C4-2B (cell line): ENCODE results near the gene LRRC8C.

Experiments
- ZFX ChIP-seq: fragments of 450-650 bp; IDR thresholded peaks from 2 replicates; pipeline ENCODE4 v1.6.1; 2017
- TF ChIP-seq, protein P1 (sequence below): fragments of 450-650 bp; conservative IDR thresholded peaks from 2 replicates; pipeline ENCODE4 v1.5.1; 2017; ENCODE audit warnings: mild to moderate bottlenecking

DNA sequence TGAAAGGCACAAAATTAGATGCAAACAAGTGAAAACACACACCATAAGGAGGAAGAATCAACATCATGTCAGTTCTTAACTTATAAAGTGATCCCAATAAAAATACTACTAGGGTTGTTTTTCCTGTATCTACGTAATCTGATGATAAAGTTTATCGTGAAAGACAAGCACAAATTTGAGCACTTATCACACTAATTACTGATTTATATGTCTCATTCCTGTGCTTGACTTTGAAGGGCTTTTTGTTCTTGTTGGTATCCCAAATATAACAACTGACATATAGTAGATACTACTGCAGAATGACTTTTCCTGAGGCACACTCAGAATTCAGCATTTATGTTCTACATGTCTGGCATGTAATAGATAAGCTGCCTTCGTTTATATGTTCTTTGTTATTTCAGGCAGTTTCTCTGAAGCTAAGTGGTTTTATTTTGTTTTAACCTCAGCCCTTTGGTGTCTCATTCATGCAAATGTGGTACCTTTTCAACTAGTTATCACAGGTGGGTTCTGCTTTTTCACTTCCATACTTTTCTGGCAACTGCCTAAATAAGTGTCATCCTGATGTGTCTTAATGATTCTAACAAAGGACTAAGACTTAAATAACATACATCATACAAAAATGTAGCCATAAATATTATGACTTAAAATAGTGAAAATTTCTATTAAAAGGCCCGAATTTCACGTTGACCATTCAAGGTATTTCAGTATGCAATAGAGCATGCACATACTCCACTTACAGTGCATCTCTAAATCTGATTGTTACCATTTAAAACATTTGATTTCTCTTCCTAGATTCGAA, 73.2 kb downstream of the LRRC8C start:
- TF ChIP-seq, protein P1, sequence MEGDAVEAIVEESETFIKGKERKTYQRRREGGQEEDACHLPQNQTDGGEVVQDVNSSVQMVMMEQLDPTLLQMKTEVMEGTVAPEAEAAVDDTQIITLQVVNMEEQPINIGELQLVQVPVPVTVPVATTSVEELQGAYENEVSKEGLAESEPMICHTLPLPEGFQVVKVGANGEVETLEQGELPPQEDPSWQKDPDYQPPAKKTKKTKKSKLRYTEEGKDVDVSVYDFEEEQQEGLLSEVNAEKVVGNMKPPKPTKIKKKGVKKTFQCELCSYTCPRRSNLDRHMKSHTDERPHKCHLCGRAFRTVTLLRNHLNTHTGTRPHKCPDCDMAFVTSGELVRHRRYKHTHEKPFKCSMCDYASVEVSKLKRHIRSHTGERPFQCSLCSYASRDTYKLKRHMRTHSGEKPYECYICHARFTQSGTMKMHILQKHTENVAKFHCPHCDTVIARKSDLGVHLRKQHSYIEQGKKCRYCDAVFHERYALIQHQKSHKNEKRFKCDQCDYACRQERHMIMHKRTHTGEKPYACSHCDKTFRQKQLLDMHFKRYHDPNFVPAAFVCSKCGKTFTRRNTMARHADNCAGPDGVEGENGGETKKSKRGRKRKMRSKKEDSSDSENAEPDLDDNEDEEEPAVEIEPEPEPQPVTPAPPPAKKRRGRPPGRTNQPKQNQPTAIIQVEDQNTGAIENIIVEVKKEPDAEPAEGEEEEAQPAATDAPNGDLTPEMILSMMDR: no peak
- TF ChIP-seq ZFX: no peak
